BLaER1 treated with 17β-estradiol and CSF1 and Interleukin-3, amounts not matched to agents 10 nM and 100 nM (cell line): ENCODE measurements around the gene LUC7L.

ENCODE experiments used
- H3K27ac ChIP-seq, 11 experiments: shearing (Covaris generic); formaldehyde crosslinking; 2 replicates each; pipeline ENCODE4 v1.8.1; 2022
- H3K27me3 ChIP-seq, 11 experiments: shearing (Covaris generic); formaldehyde crosslinking; 2 replicates each; pipeline ENCODE4 v1.8.1; 2022
- H3K36me3 ChIP-seq, 11 experiments: shearing (Covaris generic); formaldehyde crosslinking; 2 replicates each; pipeline ENCODE4 v1.8.1; 2022
- H3K4me1 ChIP-seq, 10 experiments: shearing (Covaris generic); formaldehyde crosslinking; 2 replicates each; pipeline ENCODE4 v1.8.1; 2022
- H3K4me2 ChIP-seq, 11 experiments: shearing (Covaris generic); formaldehyde crosslinking; 2 replicates each; pipeline ENCODE4 v1.8.1; 2022
- H3K4me3 ChIP-seq, 10 experiments: shearing (Covaris generic); formaldehyde crosslinking; 2 replicates each; pipeline ENCODE4 v1.8.1; 2022
- H3K9ac ChIP-seq, 11 experiments: shearing (Covaris generic); formaldehyde crosslinking; 2 replicates each; pipeline ENCODE4 v1.8.1; 2022
- H3K9me3 ChIP-seq, 11 experiments: shearing (Covaris generic); formaldehyde crosslinking; replicated peaks in 1 of 11; 2 replicates each; pipeline ENCODE4 v1.8.1; 2022
- H4K20me1 ChIP-seq, 11 experiments: shearing (Covaris generic); formaldehyde crosslinking; 2 replicates each; pipeline ENCODE4 v1.8.1; 2022
- Cebpa-rat ChIP-seq, 11 experiments: shearing (Covaris generic); IDR thresholded peaks; 2 replicates each; pipeline ENCODE4 v1.8.1; 2022

LUC7L gene

DNA sequence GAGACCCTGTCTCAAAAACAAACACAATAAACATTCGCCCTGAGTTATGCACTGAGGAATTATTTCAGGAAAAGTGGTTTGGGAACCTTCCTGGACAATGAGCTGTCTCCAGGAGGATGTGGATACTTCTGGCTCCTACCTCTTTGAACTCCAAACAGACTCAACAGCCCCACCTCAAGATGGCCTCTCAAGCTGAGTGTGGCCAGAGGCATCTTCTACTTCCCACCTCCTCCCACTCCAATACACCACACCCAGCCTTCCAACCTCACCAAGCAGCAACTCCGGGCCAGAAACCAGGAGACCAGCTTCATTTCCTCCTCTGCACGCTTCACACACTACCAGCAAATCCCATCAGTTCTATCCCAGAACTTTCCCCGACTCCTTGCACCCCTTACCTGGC is 37.4 kb downstream of the LUC7L start:
- peaks cover 98 to 99% (median 98%) of the 10 kb centered on the region in 11 experiments for H3K36me3 ChIP-seq
- no peak for TF ChIP-seq Cebpa-rat (IDR thresholded peaks at IDR 0.05)
- no peak overlapping the region for H3K4me2 ChIP-seq
- H3K4me1 ChIP-seq, result no peaks in the 10 kb centered on the region
- no peak overlapping the region for H3K4me3 ChIP-seq
- H3K9ac ChIP-seq, result no peak overlapping the region
- no peak overlapping the region for H3K27ac ChIP-seq
- no peaks in the 10 kb centered on the region for H3K9me3 ChIP-seq
- no peaks in the 10 kb centered on the region for H3K27me3 ChIP-seq
- H4K20me1 ChIP-seq, result peaks cover 5 to 99% (median 98%) of the 10 kb centered on the region in 11 experiments; a peak in 21 of 22 replicates

DNA sequence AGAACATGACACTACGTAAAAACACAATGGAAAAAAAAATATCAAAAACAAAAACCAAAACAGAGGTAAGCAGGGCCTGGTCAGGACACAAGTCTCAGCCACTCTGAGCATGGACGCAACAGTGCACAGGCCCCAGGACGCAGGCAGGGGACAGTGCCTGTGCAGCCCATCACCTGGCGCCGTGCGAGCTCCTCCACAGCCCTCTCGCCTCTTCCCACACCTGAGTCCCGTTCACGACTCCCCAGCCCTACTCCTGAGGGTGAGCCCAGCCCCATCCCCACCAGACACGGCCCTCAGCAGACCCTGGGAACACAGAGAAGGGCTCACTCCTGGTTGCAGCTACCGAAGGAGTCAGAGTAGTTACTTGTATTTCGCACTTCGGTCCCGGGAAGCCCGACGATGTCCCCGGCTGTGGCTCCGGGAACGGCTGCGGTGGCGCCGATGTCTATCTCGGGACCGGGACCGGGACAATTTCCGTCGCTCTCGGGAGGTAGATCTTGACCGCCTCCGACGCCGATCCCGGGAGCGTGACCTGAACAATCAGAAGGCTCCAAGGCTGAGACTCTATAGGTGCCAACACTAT is 39.6 kb downstream of the LUC7L start:
- no peak overlapping the region for H3K4me2 ChIP-seq

DNA sequence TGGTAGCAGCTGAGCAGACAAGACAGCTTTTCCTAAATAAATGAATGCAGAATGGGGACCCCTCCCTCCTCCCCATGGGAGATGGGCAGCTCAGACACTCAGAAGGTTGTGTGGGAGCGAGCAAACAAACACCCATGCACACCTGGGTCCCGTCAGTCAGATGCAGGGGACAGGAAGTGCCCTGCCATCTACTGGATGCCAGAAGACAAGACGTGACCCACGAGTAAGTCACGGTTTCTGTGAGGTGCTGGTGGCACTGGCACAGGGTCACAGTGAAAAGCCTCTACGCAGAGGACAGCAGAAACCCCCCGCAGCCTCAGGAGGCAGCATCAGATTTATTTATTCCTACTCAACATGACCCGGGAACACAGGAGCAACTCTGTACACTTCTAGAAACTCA is 40.6 kb downstream of the LUC7L start:
- no peak for TF ChIP-seq Cebpa-rat (IDR thresholded peaks at IDR 0.05)
- H3K4me3 ChIP-seq, result no peak overlapping the region
- no peak overlapping the region for H3K4me2 ChIP-seq
- peaks cover 5 to 91% (median 88%) of the 10 kb centered on the region in 11 experiments; a peak in 21 of 22 replicates for H4K20me1 ChIP-seq
- H3K36me3 ChIP-seq, result peaks cover 84 to 88% (median 85%) of the 10 kb centered on the region in 11 experiments
- H3K27ac ChIP-seq, result no peak overlapping the region
- no peaks in the 10 kb centered on the region; a peak in 1 of 20 replicates for H3K4me1 ChIP-seq
- no peak overlapping the region for H3K9ac ChIP-seq
- H3K27me3 ChIP-seq, result no peaks in the 10 kb centered on the region
- no peaks in the 10 kb centered on the region for H3K9me3 ChIP-seq

More for the DNA sequence above, 39.6 kb downstream of the LUC7L start:
- Histone ChIP-seq H3K4me1 (no peaks in the 10 kb centered on the region), H3K9ac (no peak overlapping the region), H3K27ac (no peak overlapping the region), H3K9me3 (no peaks in the 10 kb centered on the region), H4K20me1 (peaks cover 5 to 91% (median 88%) of the 10 kb centered on the region in 11 experiments; a peak in 21 of 22 replicates), H3K4me3 (no peak overlapping the region), H3K27me3 (no peaks in the 10 kb centered on the region), H3K36me3 (peaks cover 87 to 88% (median 88%) of the 10 kb centered on the region in 11 experiments)
- TF ChIP-seq Cebpa-rat (IDR thresholded peaks at IDR 0.05), result no peak

DNA sequence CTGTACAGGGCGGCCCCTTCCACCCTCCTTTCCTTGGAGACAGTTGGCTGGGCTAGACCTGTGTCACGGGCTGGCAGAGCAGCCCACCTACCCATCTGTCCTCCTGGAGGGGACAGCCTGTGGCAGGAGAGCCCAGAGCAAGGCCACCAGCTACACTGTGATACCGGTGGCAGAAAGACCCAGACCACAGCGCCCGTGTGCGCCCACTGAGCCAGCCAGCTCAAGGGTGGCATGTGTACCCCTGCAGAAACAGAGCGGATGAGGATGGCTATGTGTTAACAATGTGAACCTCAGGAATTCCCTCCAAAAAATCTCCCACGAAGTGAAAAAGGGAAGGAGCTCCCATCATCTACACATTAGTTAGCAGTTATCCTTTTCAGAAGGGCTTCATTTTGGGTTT is 41.9 kb downstream of the LUC7L start:
- Histone ChIP-seq H3K9ac (no peak overlapping the region), H3K4me3 (no peak overlapping the region), H3K27ac (no peak overlapping the region), H3K4me2 (no peak overlapping the region), H4K20me1 (peaks cover 5 to 91% (median 87%) of the 10 kb centered on the region in 11 experiments; a peak in 21 of 22 replicates), H3K4me1 (peaks cover 0 to 6% (median 0%) of the 10 kb centered on the region in 10 experiments; a peak in 1 of 20 replicates), H3K9me3 (no peaks in the 10 kb centered on the region), H3K36me3 (peaks cover 70 to 86% (median 72%) of the 10 kb centered on the region in 11 experiments), H3K27me3 (no peaks in the 10 kb centered on the region)
- no peak for TF ChIP-seq Cebpa-rat (IDR thresholded peaks at IDR 0.05)

DNA sequence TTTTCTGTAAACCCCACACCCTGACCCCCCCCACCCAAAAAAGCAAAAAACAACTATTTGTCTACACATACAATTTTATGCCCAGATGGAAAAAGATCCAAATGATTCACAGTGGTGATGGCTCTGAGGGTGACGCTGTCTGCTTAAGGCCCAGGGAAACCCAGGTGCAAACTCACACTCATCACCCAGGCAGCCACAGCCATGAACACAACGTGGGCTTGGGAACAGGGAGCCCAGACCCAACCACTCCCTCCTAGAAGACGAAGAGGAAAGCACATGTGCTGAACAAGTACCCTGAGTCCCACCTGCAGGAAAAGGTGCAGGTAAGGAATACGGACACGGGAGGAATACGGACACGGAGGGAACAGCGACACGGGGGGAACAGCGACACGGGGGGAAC is 43.6 kb downstream of the LUC7L start:
- peaks cover 54 to 70% (median 56%) of the 10 kb centered on the region in 11 experiments for H3K36me3 ChIP-seq
- TF ChIP-seq Cebpa-rat (IDR thresholded peaks at IDR 0.05), result no peak

DNA sequence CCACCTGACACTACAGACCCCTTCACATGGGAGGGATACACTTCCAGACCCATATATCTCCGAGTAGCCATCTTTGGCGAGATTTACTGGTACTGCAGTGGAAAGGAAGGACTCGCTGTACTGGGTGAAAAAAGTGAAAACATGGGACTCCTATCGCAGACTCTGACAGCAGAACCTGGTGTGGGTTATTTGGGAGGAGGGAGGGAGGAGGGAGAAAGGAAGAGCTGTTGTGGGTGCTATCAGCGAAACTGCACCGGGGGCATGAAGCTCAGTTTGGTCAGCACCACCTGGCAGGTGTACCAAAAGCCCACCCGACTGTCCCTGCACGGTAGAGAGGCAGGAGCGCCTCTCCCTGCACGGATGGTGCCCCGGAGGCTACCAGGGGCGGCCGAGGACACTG is 44.0 kb downstream of the LUC7L start:
- H3K9ac ChIP-seq, result no peak overlapping the region
- no peak for TF ChIP-seq Cebpa-rat (IDR thresholded peaks at IDR 0.05)
- H4K20me1 ChIP-seq, result peaks cover 0 to 91% (median 83%) of the 10 kb centered on the region in 11 experiments; a peak in 21 of 22 replicates
- no peaks in the 10 kb centered on the region for H3K9me3 ChIP-seq
- peaks cover 5 to 18% (median 10%) of the 10 kb centered on the region in 10 experiments; a peak in 17 of 20 replicates for H3K4me1 ChIP-seq
- H3K27me3 ChIP-seq, result peaks cover 12 to 18% (median 15%) of the 10 kb centered on the region in 11 experiments
- H3K4me2 ChIP-seq, result no peak overlapping the region
- H3K27ac ChIP-seq, result no peak overlapping the region
- peaks cover 49 to 65% (median 51%) of the 10 kb centered on the region in 11 experiments for H3K36me3 ChIP-seq
- H3K4me3 ChIP-seq, result no peak overlapping the region

More for the DNA sequence above, 43.6 kb downstream of the LUC7L start:
- Histone ChIP-seq H3K4me2 (no peak overlapping the region), H3K4me3 (no peak overlapping the region), H3K4me1 (peaks cover 5 to 17% (median 9%) of the 10 kb centered on the region in 10 experiments; a peak in 17 of 20 replicates), H4K20me1 (peaks cover 0 to 91% (median 86%) of the 10 kb centered on the region in 11 experiments; a peak in 21 of 22 replicates), H3K9ac (no peak overlapping the region), H3K27ac (no peak overlapping the region), H3K9me3 (no peaks in the 10 kb centered on the region), H3K27me3 (peaks cover 7 to 13% (median 11%) of the 10 kb centered on the region in 11 experiments)

DNA sequence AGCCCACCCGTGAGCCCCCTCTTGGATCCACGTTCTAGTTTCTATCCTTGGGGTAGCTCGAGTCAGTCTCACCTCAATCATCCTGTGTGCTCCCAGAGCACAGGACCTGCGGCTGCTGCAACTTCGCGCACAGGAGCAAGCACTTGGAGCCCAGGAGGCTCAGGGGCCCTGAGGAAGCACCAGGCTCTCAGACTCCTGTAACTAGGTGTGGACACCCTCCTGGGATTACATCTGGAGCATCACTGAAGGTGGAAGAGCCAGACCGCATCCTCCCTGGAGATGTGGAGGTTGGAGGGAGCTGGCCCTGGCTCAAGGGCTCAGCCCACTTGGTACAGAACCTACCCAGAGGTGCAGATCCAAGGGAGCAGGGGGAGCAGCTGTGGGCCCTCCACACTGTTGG is 46.2 kb downstream of the LUC7L start:
- no peak overlapping the region for H3K27ac ChIP-seq
- H3K9me3 ChIP-seq, result no peaks in the 10 kb centered on the region
- no peak overlapping the region for H3K9ac ChIP-seq
- H3K36me3 ChIP-seq, result peaks cover 27 to 43% (median 29%) of the 10 kb centered on the region in 11 experiments
- H3K4me1 ChIP-seq, result peaks cover 5 to 18% (median 10%) of the 10 kb centered on the region in 10 experiments; a peak in 17 of 20 replicates
- H3K4me3 ChIP-seq, result no peak overlapping the region
- peaks cover 0 to 87% (median 77%) of the 10 kb centered on the region in 11 experiments; a peak in 21 of 22 replicates for H4K20me1 ChIP-seq
- no peak overlapping the region for H3K4me2 ChIP-seq
- TF ChIP-seq Cebpa-rat (IDR thresholded peaks at IDR 0.05), result no peak
- peaks cover 34 to 40% (median 38%) of the 10 kb centered on the region in 11 experiments for H3K27me3 ChIP-seq

DNA sequence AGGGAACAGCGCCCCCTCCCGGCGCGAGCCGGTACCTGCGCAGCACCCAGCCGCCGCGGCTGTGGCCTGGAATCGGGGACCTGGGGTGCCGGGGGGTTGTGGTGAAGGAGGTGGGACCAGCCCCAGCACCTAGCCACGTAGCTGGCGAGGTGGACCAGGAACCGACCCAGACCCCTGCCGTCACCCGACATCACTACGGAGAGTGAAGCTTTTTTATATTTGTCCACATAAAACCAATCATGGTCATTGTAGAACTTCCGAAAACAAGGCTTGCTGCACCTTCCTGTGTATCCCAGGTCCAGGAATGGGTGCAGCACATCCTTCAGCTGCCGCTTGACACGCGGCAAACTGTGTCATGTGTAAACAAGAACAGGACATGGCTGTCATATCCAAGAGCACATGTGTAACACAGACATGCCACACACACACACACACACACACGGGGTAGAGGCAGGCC is 47.7 kb downstream of the LUC7L start:
- H3K9ac ChIP-seq, result peak overlapping the region in 2 of 11 experiments; percentile 48 to 50; a peak in 1 of 22 replicates
- H3K9me3 ChIP-seq, result no peaks in the 10 kb centered on the region
- H3K4me3 ChIP-seq, result peak overlapping the region in 4 of 10 experiments; percentile 46 to 56 (median 52); a peak in 4 of 20 replicates
- H3K4me2 ChIP-seq, result peak overlapping the region; percentile 80 to 100 (median 93)
- peaks cover 17 to 33% (median 19%) of the 10 kb centered on the region in 11 experiments; a peak in 20 of 22 replicates for H3K36me3 ChIP-seq
- H3K27ac ChIP-seq, result no peak overlapping the region
- peaks cover 5 to 18% (median 10%) of the 10 kb centered on the region in 10 experiments; a peak in 17 of 20 replicates for H3K4me1 ChIP-seq
- peaks cover 0 to 87% (median 73%) of the 10 kb centered on the region in 11 experiments; a peak in 19 of 22 replicates for H4K20me1 ChIP-seq
- peaks cover 45 to 53% (median 50%) of the 10 kb centered on the region in 11 experiments for H3K27me3 ChIP-seq
- no peak for TF ChIP-seq Cebpa-rat (IDR thresholded peaks at IDR 0.05)
